Liver (tissue), 3 donors: ENCODE measurements around the gene AKT3.
"Not testable (repeated sequence)": the region's sequence is repeated elsewhere in the genome, so short reads cannot be mapped to it uniquely, and the experiment has no call there.

Source experiments
- EGR1 ChIP-seq, 2 donors: IDR thresholded peaks; 2 replicates each; pipeline ENCODE4 v1.6.1; 2016 to 2018; ENCODE audit warnings: antibody characterized with exemption in 2 of 2, low read depth in 2 of 2
- GABPA ChIP-seq, 2 donors: IDR thresholded peaks in 1 of 2; conservative IDR thresholded peaks in 1 of 2; 2 replicates each; pipeline ENCODE4 v1.6.1; 2016; ENCODE audit warnings: antibody characterized with exemption in 2 of 2, mild to moderate bottlenecking in 1 of 2, moderate library complexity in 1 of 2
- HNF4A ChIP-seq, 2 donors: conservative IDR thresholded peaks; 2 replicates each; pipeline ENCODE4 v1.6.1; 2016; ENCODE audit warnings: antibody characterized with exemption in 2 of 2, mild to moderate bottlenecking in 2 of 2
- MAX ChIP-seq: IDR thresholded peaks from 2 replicates; pipeline ENCODE4 v1.6.1; 2016; ENCODE audit warnings: antibody characterized with exemption
- RAD21 ChIP-seq, 2 donors: IDR thresholded peaks; 2 replicates each; pipeline ENCODE4 v1.6.1; 2016; ENCODE audit warnings: antibody characterized with exemption in 2 of 2, mild to moderate bottlenecking in 2 of 2
- TF ChIP-seq, protein P1 (sequence below): fragments of 150-350 bp; IDR thresholded peaks from 2 replicates; pipeline ENCODE4 v1.5.1; 2017; ENCODE audit warnings: improper control_type of control experiment, low read depth, low read length; ENCODE audit not compliant: missing input control
- TF ChIP-seq, protein P2 (sequence below): IDR thresholded peaks from 2 replicates; pipeline ENCODE4 v1.6.1; 2016; ENCODE audit warnings: antibody characterized with exemption, mild to moderate bottlenecking
- donor health status: healthy.
- donor health status: healthy.

DNA sequence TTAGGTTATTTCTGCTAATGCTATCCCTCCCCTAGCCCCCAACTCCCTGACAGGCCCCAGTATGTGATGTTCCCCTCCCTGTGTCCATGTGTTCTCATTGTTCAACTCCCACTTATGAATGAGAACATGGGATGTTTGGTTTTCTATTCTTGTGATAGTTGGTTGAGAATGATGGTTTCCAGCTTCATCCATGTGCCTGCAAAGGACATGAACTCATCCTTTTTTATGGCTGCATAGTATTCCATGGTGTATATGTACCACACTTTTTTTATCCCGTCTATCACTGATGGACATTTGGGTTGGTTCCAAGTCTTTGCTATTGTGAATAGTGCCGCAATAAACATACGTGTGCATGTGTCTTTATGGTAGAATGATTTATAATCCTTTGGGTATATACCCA lies 200.5 kb downstream of the AKT3 start:
- TF ChIP-seq, protein P1, sequence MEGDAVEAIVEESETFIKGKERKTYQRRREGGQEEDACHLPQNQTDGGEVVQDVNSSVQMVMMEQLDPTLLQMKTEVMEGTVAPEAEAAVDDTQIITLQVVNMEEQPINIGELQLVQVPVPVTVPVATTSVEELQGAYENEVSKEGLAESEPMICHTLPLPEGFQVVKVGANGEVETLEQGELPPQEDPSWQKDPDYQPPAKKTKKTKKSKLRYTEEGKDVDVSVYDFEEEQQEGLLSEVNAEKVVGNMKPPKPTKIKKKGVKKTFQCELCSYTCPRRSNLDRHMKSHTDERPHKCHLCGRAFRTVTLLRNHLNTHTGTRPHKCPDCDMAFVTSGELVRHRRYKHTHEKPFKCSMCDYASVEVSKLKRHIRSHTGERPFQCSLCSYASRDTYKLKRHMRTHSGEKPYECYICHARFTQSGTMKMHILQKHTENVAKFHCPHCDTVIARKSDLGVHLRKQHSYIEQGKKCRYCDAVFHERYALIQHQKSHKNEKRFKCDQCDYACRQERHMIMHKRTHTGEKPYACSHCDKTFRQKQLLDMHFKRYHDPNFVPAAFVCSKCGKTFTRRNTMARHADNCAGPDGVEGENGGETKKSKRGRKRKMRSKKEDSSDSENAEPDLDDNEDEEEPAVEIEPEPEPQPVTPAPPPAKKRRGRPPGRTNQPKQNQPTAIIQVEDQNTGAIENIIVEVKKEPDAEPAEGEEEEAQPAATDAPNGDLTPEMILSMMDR = not testable (repeated sequence)
- TF ChIP-seq, protein P2, sequence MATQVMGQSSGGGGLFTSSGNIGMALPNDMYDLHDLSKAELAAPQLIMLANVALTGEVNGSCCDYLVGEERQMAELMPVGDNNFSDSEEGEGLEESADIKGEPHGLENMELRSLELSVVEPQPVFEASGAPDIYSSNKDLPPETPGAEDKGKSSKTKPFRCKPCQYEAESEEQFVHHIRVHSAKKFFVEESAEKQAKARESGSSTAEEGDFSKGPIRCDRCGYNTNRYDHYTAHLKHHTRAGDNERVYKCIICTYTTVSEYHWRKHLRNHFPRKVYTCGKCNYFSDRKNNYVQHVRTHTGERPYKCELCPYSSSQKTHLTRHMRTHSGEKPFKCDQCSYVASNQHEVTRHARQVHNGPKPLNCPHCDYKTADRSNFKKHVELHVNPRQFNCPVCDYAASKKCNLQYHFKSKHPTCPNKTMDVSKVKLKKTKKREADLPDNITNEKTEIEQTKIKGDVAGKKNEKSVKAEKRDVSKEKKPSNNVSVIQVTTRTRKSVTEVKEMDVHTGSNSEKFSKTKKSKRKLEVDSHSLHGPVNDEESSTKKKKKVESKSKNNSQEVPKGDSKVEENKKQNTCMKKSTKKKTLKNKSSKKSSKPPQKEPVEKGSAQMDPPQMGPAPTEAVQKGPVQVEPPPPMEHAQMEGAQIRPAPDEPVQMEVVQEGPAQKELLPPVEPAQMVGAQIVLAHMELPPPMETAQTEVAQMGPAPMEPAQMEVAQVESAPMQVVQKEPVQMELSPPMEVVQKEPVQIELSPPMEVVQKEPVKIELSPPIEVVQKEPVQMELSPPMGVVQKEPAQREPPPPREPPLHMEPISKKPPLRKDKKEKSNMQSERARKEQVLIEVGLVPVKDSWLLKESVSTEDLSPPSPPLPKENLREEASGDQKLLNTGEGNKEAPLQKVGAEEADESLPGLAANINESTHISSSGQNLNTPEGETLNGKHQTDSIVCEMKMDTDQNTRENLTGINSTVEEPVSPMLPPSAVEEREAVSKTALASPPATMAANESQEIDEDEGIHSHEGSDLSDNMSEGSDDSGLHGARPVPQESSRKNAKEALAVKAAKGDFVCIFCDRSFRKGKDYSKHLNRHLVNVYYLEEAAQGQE = not testable (repeated sequence)
- not testable (repeated sequence) for TF ChIP-seq HNF4A (conservative IDR thresholded peaks at IDR 0.05); RAD21 (IDR thresholded peaks at IDR 0.05); EGR1 (IDR thresholded peaks at IDR 0.05; ENCODE audit: low read depth in 2 of 2); MAX; GABPA (IDR thresholded peaks at IDR 0.05 in 1 of 2, conservative IDR thresholded peaks at IDR 0.05 in 1 of 2)
